WTC11 (cell line): ENCODE measurements around the gene SPATA2L. TPM values are rescaled to one million over a fixed set of nuclear protein-coding genes. Genes with fewer than 3 reads are reported as not detected.

Experiments
- ATAC-seq: fragments of 200-7000 bp; cut with Tn5 transposase; 2 replicates; pipeline ENCODE4 v1.10.0; 2021; ENCODE audit warnings: mild to moderate bottlenecking, moderate library complexity
- CTCF ChIA-PET: fragments of 300-600 bp; sonication (Branson Sonifier 250); formaldehyde crosslinking; loops from one replicate; lab custom pipeline; 2021; ENCODE audit warnings: antibody characterized with exemption; lab: Charles Lee
- POLR2A ChIA-PET: fragments of 350-600 bp; sonication (Branson Sonifier 250); formaldehyde crosslinking; loops from one replicate; lab custom pipeline; 2021; ENCODE audit warnings: antibody characterized with exemption; lab: Charles Lee
- DNase-seq: peaks from one replicate; pipeline ENCODE4 v3.0.0; 2021; ENCODE audit warnings: low spot score
- H3K27ac Mint-ChIP-seq: 2 replicates; pipeline ENCODE4 v1.8.0; 2021; ENCODE audit warnings: mixed read lengths
- H3K27me3 Mint-ChIP-seq: 2 replicates; pipeline ENCODE4 v1.8.0; 2021; ENCODE audit warnings: low read depth, mild to moderate bottlenecking, moderate library complexity, mixed read lengths
- H3K36me3 Mint-ChIP-seq: 2 replicates; pipeline ENCODE4 v1.8.0; 2021; ENCODE audit warnings: mixed read lengths
- H3K4me1 Mint-ChIP-seq: 2 replicates; pipeline ENCODE4 v1.8.0; 2022; ENCODE audit warnings: mixed read lengths
- H3K4me3 Mint-ChIP-seq: 2 replicates; pipeline ENCODE4 v1.8.0; 2021; ENCODE audit warnings: mild to moderate bottlenecking, moderate library complexity, mixed read lengths
- H3K9me3 Mint-ChIP-seq: 2 replicates; pipeline ENCODE4 v1.8.0; 2021; ENCODE audit warnings: mixed read lengths
- AFF4 ChIP-seq: sonication (generic); formaldehyde crosslinking; IDR thresholded peaks from 2 replicates; pipeline ENCODE4 v1.8.1; 2023; ENCODE audit warnings: mild to moderate bottlenecking, missing genetic modification reagents, borderline replicate concordance
- AR ChIP-seq: fragments of 250-450 bp; sonication (Bioruptor Pico); IDR thresholded peaks from 2 replicates; pipeline ENCODE4 v1.9.0; 2021; ENCODE audit warnings: mild to moderate bottlenecking
- ARID4B ChIP-seq: sonication (generic); formaldehyde crosslinking; IDR thresholded peaks from 2 replicates; pipeline ENCODE4 v1.8.0; 2023; ENCODE audit warnings: missing genetic modification reagents, mild to moderate bottlenecking, borderline replicate concordance
- ATF3 ChIP-seq: sonication (generic); formaldehyde crosslinking; conservative IDR thresholded peaks from 2 replicates; pipeline ENCODE4 v1.8.1; 2022; ENCODE audit warnings: mild to moderate bottlenecking, missing genetic modification reagents
- GRHL2 ChIP-seq: fragments of 250-450 bp; sonication (Bioruptor Pico); IDR thresholded peaks from 2 replicates; pipeline ENCODE4 v1.8.0; 2022; ENCODE audit warnings: mild to moderate bottlenecking, moderate library complexity; ENCODE audit not compliant: insufficient replicate concordance, severe bottlenecking
- HMGXB4 ChIP-seq: sonication (generic); formaldehyde crosslinking; IDR thresholded peaks from 2 replicates; pipeline ENCODE4 v1.8.1; 2023; ENCODE audit warnings: mild to moderate bottlenecking, moderate library complexity, missing genetic modification reagents
- MAX ChIP-seq: sonication (generic); formaldehyde crosslinking; IDR thresholded peaks from 2 replicates; pipeline ENCODE4 v1.8.0; 2022; ENCODE audit warnings: mild to moderate bottlenecking, missing genetic modification reagents
- NFE2L1 ChIP-seq: sonication (generic); formaldehyde crosslinking; IDR thresholded peaks from 2 replicates; pipeline ENCODE4 v1.8.1; 2023; ENCODE audit warnings: missing genetic modification reagents
- PREB ChIP-seq: sonication (generic); formaldehyde crosslinking; IDR thresholded peaks from 2 replicates; pipeline ENCODE4 v1.8.1; 2022; ENCODE audit warnings: mild to moderate bottlenecking, missing genetic modification reagents, moderate library complexity, borderline replicate concordance
- SP1 ChIP-seq: sonication (generic); formaldehyde crosslinking; conservative IDR thresholded peaks from 2 replicates; pipeline ENCODE4 v1.8.1; 2022; ENCODE audit warnings: missing genetic modification reagents
- TEAD4 ChIP-seq: sonication (generic); formaldehyde crosslinking; IDR thresholded peaks from 2 replicates; pipeline ENCODE4 v1.8.0; 2022; ENCODE audit warnings: mild to moderate bottlenecking, missing genetic modification reagents
- ZNF121 ChIP-seq: sonication (generic); formaldehyde crosslinking; IDR thresholded peaks from 2 replicates; pipeline ENCODE4 v1.8.0; 2023; ENCODE audit warnings: missing genetic modification reagents
- ZNF317 ChIP-seq: sonication (generic); formaldehyde crosslinking; IDR thresholded peaks from 2 replicates; pipeline ENCODE4 v1.8.1; 2023; ENCODE audit warnings: low read depth, mild to moderate bottlenecking, moderate library complexity, missing genetic modification reagents, borderline replicate concordance
- ZNF532 ChIP-seq: fragments of 250-450 bp; sonication (Bioruptor Pico); IDR thresholded peaks from 2 replicates; pipeline ENCODE4 v1.9.0; 2021; ENCODE audit warnings: mild to moderate bottlenecking, borderline replicate concordance
- ZNF671 ChIP-seq: fragments of 250-450 bp; sonication (Bioruptor Pico); IDR thresholded peaks from 2 replicates; pipeline ENCODE4 v1.8.0; 2021; ENCODE audit warnings: mild to moderate bottlenecking
- total RNA-seq: library from RNA; stranded (reverse); gene quantifications from 3 replicates; pipeline ENCODE4 v1.2.3, GENCODE V29; 2021

The SPATA2L gene
- total RNA-seq, 1 experiment from 2014 or later = 15.7 TPM

GRCh38 chr16:89733792-89734191 is 32.3 kb upstream of the SPATA2L start:
- ChIA-PET CTCF (interaction anchor here (0.6 kb wide), 1 partner anchor 44 kb away, joined by 3 read pairs; no protein-coding TSS in a partner anchor), POLR2A (no interaction called here)
- peaks cover 58% of the 10 kb centered on the region for H3K36me3 Mint-ChIP-seq
- H3K4me3 Mint-ChIP-seq = no peak overlapping the region
- no peaks in the 10 kb centered on the region; the same call in 1 of the 2 replicates for H3K27me3 Mint-ChIP-seq
- no peak for DNase-seq
- H3K4me1 Mint-ChIP-seq = peaks cover 13% of the 10 kb centered on the region
- TF ChIP-seq AFF4 (CRISPR knock-in tag) (no peak), ATF3 (no peak), GRHL2 (no peak), ZNF121 (CRISPR knock-in tag) (no peak), TEAD4 (no peak), ARID4B (CRISPR knock-in tag) (no peak), HMGXB4 (CRISPR knock-in tag) (no peak), ZNF671 (CRISPR knock-in tag) (no peak), SP1 (CRISPR knock-in tag) (no peak), NFE2L1 (CRISPR knock-in tag) (no peak), PREB (CRISPR knock-in tag) (no peak)
- TF ChIP-seq, all 79 proteins: peak for 0
- ATAC-seq = no peak
- Mint-ChIP-seq H3K9me3 (peaks cover 5% of the 10 kb centered on the region; the same call in 1 of the 2 replicates), H3K27ac (no peak overlapping the region)

- no peaks in the 10 kb centered on the region; the same call in 1 of the 2 replicates for H3K27me3 Mint-ChIP-seq
- ChIA-PET POLR2A (no interaction called here), CTCF (interaction anchor here (0.6 kb wide), 1 partner anchor 45 kb away, joined by 3 read pairs; no protein-coding TSS in a partner anchor)
- no peak for TF ChIP-seq AR (CRISPR knock-in tag)
- TF ChIP-seq ZNF671 (CRISPR knock-in tag) = no peak
- no peak for TF ChIP-seq MAX (CRISPR knock-in tag)
- TF ChIP-seq ZNF317 (CRISPR knock-in tag) = no peak
- no peak for TF ChIP-seq NFE2L1 (CRISPR knock-in tag)
- TF ChIP-seq ZNF532 (CRISPR knock-in tag) = no peak
These were observed 31.8 kb upstream of the SPATA2L start for GRCh38 chr16:89733322-89733721.

More at GRCh38 chr16:89733322-89733721, 31.8 kb upstream of the SPATA2L start:
- Mint-ChIP-seq H3K27ac (no peak overlapping the region), H3K36me3 (peaks cover 55% of the 10 kb centered on the region), H3K9me3 (peaks cover 5% of the 10 kb centered on the region; the same call in 1 of the 2 replicates), H3K4me1 (peaks cover 13% of the 10 kb centered on the region), H3K4me3 (no peak overlapping the region)
- no peak for DNase-seq
- no peak for ATAC-seq
